Measurements from ENCODE around the gene ACBD3.

ACBD3 gene

DNA sequence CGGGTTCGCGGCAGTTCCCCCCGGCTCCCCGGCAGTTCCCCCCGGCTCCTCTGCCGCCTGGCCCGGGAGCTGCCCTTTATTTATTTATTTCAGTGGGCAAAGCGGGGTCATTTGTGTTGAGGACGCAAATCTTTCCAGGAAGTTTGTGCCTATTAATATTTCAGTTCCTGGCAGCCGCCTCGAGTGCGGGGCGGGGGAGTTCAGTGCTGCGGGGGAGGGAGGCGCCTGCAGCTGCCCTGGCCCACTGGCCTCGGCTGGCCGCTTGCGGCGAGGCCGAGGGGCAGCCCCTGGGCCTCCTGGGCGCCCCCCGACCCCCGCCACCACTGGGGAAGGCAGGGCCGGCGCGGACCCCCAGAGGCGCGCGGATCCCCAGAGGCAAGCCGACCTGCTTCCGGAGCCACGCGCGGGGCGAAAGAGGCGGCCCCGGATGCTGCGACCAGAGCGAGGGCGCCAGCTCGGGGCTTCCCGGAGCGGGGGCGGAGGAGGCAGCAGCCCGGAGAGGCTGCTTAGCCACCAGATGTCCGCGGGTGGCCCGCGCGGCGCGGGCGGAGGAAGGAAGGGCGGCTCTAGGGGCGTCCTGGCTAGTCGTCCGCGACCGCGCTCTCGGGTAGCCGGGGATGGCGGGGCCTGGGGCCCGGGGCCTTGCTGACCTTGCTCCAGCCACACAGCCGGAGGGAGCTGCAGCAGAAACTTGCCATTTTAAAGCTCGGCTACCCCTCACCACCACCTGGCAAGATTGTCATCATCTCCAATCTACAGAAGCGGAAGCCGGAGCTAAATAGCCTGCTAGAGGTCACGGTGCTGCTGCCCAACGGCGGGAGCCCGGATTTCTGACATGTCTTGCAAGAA lies 76.1 kb downstream of the ACBD3 start:
- no peak for DNase-seq

DNA sequence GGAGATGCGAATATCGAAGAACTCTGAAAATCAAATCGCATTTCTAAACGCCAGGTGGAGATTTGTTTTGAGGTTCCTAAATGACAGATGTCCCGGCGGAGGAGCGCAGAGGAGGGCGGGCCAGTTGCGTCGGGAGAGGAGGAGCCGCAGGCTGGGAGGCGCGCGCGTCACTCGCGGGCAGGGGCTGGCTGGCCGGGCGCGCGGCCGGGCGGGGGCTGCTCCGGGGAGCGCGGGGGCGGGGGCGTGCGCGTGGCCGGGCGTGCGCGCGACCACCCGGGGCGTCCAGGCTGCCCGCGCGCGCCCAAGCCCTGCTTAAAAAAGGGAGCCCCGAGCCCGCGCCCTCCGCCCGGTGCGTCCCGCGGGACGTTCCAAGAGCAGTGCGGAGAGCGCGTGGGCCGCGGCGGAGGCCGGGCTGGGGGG lies 76.7 kb downstream of the ACBD3 start:
- no peak for DNase-seq

DNA sequence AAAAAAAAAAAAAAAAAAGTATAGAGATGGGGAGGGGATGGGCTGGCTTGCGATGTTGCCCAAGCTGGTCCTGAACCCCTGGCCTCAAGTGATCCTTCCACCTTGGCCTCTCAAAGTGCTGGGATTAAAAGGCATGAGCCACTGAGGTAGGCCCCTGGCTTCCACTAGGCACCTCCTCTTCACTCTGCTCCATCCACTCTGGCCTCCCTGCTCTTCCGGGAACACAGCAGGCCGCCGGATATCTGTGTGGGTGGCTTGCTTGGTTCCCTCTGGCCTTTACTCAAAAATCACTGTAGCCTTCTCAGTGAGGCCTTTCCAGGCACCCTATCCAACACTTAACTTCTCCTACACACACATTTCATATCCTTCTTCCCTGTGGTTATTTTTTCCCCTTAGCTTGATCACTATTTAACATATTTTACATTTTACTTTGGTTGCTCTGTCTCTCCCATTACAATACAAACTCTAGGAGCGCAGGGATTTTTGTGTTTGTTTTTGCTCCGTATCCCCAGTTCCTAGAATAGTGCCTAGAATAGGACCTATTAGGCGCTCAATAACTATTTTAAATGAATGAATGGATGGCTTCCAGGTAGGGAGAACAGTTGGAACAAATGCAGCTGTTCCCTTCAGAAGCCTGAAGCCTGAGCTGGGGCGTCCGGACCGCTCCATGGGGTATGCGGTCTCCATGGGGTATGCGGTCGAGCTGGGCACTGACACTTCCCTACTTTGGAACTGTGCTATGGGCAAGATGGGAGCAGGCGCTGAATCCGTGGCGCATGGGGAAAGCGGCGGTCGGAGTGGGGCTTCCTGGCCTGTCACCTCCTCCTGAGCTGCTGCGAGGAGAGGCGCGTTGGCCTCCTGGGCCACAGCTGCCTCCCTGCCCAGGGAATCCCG lies 77.4 kb downstream of the ACBD3 start:
- DNase-seq: no peak

DNA sequence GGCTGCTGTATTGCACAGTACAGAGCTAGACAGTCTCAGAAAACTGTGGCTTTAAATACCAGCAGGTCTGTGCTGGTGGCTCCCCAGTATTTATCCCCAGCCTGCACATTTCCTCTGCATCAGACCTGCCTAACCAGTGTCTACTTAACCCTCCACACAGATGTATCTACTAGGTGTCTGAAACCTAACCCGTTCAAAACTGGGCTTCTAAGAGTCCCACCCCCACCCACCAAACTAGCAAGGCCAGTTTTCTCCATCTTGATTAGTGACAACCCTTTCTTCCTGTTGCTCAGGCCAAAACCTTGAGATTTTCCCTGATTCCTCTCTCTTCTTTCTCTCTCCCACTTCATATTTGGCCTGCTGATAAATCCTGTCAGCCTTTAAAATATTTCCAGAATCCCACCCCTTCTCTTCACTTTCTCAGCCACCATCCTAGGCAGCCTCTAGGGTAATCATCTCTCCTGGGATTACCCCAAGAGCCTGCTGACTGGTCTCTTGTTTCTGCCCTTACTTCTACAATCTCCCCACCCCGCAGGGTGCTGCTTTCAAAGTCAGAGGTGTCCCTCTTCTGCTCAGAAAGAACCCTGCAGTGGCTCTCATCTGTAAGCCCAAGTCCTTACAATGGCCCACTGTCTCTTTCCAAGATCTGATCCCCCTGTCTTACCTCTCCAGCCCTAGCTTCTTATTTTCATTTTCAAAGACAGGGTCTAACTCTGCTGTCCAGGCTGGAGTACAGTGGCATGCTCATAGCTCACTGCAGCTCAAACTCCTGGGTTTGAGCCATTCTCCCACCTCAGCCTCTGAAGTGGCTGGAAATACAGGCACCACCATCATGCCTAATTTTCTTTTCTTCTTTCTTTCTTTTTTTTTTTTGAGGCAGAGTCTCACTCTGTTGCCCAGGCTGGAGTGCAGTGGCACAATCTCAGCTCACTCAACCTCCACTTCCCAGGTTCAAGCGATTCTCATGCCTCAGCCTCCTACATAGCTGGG lies 78.8 kb downstream of the ACBD3 start:
- no peak for DNase-seq

DNA sequence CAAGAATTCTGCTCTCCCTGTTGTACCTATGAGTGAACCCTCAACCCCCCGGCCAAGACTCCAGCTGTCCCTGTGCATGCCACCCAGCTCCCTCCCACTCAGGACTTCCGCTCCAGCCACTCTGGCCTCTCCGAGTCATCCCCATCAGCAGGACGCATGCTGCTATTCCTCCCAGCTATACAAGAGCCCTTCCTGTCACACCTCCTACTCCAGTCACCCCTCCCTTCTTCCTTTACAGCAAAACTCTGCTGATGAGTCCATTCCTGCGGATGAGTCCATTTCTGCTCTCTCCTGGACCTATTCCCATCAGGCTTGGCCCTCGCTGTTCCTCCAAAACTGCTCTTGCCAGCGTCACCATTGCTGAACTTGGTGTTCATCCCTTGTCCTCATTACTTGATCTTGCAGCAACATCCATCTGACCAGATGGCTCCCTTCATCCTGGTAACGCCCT lies 81.8 kb downstream of the ACBD3 start:
- DNase-seq: no peak

DNA sequence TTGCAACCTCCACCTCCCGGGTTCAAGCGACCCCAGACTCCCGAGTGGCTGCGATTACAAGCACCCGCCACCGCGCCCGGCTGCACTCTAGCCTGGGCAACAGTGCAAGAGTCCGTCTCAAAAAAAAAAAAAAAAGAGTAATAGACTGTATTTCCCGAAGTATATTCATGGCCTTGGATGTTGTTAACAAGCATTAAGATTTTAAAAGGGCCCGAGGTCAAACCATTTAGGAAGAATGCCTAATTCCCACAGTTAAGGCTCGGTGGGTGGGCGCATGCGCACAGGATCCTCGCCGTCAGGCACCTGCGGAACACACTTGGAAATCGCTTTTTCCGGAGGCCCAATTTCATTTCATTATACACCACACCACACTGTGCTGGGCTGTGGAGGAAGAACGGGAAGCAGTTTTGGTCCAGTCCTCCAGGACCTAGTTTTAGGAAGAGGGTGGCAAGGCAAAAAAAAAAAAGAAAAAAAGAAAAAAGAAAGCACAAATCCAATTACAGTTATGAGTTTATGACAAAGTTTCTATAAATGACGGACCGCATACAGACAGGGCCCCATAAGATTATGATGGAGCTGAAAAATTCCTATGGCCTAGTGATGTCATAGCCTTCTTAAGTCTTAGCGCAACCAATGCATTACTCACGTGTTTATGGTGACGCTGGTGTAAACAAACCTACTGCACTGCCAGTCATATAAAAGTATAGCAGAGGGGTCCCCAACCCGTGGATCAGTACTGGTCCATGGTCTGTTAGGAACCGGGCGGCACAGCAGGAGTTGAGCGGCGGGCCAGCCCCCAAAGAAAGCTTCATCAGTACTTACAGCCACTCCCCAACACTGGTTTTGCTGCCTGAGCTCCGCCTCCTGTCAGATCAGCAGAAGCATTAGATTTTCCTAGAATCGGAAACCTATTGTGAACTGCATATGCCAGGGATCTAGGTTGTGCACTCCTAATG lies 85.8 kb downstream of the ACBD3 start:
- no peak for DNase-seq

DNA sequence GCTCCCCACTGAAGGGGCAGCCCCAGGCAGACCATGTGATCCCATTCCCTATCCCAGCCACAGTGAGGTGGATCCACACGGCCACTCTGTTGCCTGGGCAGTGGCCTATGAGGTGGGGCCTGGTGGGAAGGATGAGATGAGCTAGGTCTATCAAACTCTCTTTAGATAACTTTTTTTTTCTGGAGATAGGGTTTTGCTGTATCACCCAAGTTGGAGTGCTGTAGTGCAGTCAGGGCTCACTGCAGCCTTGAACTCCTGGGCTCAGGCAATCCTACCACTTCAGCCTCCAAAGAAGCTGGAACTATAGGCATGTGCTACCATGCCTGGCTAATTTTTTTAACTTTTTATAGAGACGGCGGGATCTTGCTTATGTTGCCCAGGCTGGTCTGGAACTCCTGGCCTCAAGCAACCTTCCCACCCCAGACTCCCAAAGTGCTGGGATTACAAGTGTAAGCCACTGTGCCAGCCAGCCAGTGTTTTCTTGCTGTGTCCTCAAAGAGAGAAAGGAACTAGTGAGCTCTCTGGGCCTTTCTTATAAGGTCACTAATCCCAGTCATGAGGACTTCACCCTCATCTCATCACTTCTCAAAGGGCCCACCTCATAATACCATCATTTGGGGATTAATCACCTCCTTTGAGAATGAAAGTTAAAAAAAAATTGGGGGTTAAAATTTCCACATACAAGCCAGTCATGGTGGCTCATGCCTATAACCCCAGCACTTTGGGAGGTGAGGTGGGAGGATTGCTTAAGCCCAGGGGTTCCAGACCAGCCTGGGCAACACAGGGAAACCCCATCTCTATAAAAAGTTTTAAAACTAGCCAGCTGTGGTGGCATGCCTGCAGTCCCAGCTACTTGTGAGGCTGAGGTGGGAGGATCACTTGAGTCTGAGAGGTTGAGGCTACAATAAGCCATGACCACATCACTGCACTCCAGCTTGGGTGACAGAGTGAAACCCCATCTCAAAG lies 87.4 kb downstream of the ACBD3 start:
- DNase-seq: no peak

DNA sequence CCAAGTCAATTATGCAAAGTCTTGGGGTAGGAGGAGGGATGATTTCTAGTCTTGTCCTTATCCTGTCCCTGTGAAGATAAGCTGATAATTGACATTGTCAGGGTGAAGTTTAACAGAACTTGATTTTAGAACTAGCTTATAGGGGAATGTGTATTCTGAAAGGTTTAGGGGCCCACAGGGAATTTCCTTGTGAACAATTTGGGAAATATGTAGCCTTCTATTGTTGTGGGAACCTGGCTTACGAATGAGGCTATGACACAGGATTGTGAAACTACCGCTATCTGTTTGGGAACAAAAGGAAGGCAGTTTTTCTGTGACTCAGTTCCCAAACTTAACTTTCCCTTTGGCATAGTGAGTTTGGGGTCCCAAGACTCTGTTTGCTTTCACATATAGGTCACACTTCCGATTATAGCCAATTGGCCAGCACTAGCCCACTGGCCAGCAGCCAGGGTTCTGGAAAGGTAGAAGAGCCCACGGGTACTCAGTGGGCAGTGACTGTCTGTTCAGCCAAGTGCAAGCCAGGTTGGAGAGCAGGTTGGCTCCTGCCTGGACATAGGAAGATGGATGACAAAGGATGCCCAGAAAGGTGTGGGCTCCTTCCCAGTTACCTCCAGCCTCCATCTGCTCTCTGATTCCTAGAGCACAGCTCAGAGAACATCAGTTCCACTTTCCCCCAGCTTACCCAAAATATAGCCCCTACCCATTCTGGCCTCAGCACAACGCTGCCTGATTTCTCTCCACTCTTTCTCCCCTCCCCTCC lies 88.5 kb downstream of the ACBD3 start:
- DNase-seq: no peak

DNA sequence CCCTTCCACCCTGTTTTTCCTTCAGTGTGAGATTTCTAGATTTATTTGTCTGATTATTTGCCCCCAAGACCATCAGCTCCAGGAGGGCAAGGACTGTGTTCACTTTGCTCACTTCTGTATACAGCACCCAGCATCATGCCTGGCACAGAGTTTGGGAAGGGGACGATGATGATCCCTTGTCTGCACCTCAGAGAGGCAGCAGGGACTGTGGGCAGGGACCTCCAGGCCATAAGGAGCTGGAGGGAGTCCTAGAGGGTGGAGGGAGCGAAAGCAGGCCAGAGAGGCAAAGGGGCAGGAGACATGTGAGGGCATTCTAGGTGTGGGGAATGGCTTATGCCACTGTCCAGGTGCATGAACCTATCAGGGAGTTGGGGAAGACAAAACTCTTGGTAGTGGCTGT lies 91.3 kb downstream of the ACBD3 start:
- DNase-seq: no peak

All from NCI-H187 (cell line).